ENCODE data around the gene SCG2.
A peak's percentile ranks its signal among the peaks of the same experiment; 100 is the strongest.

Gene SCG2

GRCh38 chr2:223563462-223563861, 38.7 kb downstream of the SCG2 start:
- peak; percentile 9 for DNase-seq

GRCh38 chr2:223562078-223562477, 40.1 kb downstream of the SCG2 start:
- no peak for DNase-seq

- DNase-seq, result no peak
These were observed 41.3 kb downstream of the SCG2 start for GRCh38 chr2:223560749-223561435.

GRCh38 chr2:223558970-223559369, 43.2 kb downstream of the SCG2 start:
- no peak for DNase-seq

- DNase-seq, result no peak
These were observed 47.2 kb downstream of the SCG2 start for GRCh38 chr2:223554923-223555322.

GRCh38 chr2:223549215-223549614, 52.9 kb downstream of the SCG2 start:
- DNase-seq, result peak; percentile 43

- DNase-seq, result no peak
These were observed 54.0 kb downstream of the SCG2 start for GRCh38 chr2:223548194-223548593.

All from NCI-H2171 treated with DMSO at 0.1 percent for 48 hours (cell line).